ENCODE data around the gene COL4A1.

- TF ChIP-seq CTCF (optimal IDR thresholded peaks at IDR 0.05 in 1 of 3, IDR thresholded peaks at IDR 0.05 in 1 of 3, conservative IDR thresholded peaks at IDR 0.05 in 1 of 3; ENCODE audit: extremely low read depth in 1 of 3, insufficient read depth in 2 of 3, low read length in 3 of 3) (no peak), EZH2 (IDR thresholded peaks at IDR 0.05; ENCODE audit: low read length) (no peak)
Observed at GRCh38 chr13:110307767-110308655, 1.1 kb upstream of the COL4A1 start.

Measured in keratinocyte (primary cell).